HL-60/S4 (cell line): ENCODE measurements around the gene LAGE3.

Experiments
- in situ Hi-C: fragments of 300-500 bp; cut with MboI; formaldehyde crosslinking; loops from 2 replicates; pipeline ENCODE4 v1.14.3; 2022; ENCODE audit warnings: low sequenced_read_pairs

The LAGE3 gene, protein sequence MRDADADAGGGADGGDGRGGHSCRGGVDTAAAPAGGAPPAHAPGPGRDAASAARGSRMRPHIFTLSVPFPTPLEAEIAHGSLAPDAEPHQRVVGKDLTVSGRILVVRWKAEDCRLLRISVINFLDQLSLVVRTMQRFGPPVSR

DNA sequence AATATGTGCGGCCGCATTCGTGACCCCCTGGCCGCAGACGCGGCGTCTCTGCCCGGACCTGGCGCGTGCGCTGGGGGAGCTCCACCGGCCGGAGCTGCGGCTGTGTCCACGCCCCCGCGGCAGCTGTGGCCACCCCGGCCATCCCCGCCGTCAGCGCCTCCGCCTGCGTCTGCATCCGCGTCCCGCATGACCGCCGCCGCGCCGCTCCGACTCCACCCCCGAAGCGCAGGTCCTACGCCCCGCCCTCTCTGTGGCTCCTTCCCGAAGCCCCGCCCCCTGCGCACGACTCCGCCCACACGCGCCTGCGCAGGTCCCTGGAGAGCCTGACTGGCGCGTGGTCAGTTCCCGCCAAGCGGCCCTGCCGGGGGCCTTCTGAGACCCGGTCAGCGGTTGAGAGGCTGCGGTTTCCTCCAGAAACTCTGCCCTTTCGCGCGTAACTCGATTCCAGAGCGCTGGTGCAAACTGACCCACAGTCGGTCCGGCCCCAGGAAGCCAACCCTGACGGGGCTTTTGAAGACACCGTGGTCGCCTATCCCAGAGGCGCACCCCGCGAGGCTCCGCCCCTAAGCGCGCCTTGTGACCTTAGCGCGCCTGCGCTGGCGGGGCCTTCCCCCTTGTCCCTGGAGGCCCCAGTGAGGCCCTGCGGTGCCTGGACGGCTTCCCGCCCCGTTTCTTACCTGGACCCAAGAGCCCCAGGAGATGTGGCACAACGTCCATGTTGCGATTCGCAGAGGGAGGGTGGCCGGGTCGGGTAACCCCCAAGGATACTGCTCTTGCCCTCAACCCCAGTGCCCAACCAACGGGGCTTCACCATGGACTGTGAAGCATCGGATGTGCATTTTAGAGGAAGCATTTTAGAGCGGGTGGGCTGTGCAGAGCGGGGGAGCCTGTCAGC, at the start of gene LAGE3:
Gene LAGE3 (minus strand): TSS at position 554 of the 895 bp plus-strand sequence. CDS start 366 bp downstream, at position 188.
- in situ Hi-C loops = no loop called here

DNA sequence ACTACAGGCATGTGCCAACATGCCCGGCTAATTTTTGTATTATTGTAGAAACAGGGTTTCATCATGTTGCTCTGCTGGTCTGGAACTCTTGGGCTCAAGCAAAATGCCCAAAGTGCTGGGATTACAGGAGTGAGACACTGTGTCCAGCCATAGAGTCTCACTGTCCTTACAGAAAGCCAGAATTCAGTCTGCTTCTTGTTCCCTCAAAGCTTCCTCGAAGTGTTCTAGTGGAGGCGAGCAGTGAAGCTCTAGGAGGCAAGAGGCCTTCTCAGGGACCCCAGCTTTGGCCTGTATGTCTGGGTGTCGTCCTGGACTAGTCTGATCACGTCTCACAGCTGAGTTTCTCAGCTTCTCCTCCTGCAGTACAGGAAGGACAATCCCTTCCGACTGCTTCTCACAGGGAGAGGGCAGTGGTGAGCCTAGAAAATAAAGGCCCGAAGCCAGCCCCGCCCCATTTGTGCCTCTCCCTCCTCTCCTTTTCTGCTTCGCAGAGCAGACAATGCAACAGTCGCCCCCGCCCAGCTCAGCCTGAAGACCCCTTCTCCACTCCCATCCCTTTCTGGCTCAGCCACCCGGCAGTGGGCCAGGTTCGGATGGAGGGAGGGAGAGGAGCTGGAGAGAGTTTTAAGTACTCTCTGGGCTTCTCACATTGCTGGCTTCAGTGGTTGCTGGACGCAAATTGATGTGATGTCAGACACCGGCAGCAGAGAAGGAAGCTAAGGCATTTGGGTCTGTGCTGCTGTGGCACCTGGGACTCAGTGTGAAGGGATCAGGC, 48.0 kb upstream of the LAGE3 start:
- in situ Hi-C loops = loop anchor here (25.0 kb wide), 1 partner anchor 790 kb away; no protein-coding TSS in a partner anchor

- in situ Hi-C loops = loop anchor here (25.0 kb wide), 1 partner anchor 789 kb away; no protein-coding TSS in a partner anchor
Observed at GRCh38 chrX:154525606-154526490, 46.8 kb upstream of the LAGE3 start.

DNA sequence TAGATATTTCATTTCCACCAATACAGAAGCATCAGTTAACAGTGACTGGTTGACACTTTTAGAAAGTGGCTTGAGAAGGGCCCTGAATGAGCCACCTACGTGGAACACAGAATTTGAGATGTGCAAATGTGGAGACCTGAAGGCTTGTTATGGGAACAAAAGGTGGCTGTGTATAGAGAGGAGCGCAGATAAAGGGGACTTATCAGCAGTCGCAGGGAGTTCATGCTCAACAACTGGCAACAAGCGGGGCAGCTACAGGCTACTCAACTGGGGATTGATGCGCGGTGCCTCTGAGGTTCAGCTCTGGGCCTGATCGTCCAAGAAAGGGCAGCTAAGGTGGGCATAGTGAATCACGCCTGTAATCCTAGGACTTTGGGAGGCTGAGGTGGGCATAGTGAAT, 40.3 kb upstream of the LAGE3 start:
- in situ Hi-C loops = no loop called here

GRCh38 chrX:154517101-154517781, 38.2 kb upstream of the LAGE3 start:
- in situ Hi-C loops = no loop called here

- in situ Hi-C loops = no loop called here
Observed at GRCh38 chrX:154516656-154517100, 37.6 kb upstream of the LAGE3 start.

GRCh38 chrX:154515966-154516655, 37.0 kb upstream of the LAGE3 start, which contains the start of gene FAM3A:
FAM3A (minus strand) TSS chrX:154516232; CDS start chrX:154515772, 460 bp downstream.
- in situ Hi-C loops = no loop called here

- in situ Hi-C loops = no loop called here
Observed at GRCh38 chrX:154515090-154515965, 36.2 kb upstream of the LAGE3 start.

GRCh38 chrX:154513716-154514115, 34.6 kb upstream of the LAGE3 start:
- in situ Hi-C loops = no loop called here

- in situ Hi-C loops = no loop called here
Observed at GRCh38 chrX:154512879-154513553, 33.9 kb upstream of the LAGE3 start.

- in situ Hi-C loops = no loop called here
Observed at GRCh38 chrX:154511761-154512160, 32.7 kb upstream of the LAGE3 start.

DNA sequence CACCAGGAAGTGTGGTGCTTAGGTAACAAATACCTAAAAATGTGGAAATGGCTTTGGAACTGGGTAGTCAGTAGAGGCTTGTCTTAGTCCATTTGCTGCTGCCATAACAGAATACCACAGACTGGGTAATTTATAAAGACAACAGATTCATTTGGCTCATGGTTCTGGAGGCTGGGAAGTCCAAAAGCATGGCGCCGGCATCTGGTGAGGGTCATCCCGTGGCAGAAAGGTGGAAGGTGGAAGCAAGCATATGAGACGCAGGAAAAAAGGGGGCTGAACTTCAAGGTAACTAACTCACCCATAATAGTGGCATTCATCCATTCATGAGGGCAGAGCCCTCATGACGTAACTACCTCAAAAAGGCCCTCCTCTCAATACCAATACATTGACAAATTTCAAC, 30.4 kb upstream of the LAGE3 start:
- in situ Hi-C loops = no loop called here

DNA sequence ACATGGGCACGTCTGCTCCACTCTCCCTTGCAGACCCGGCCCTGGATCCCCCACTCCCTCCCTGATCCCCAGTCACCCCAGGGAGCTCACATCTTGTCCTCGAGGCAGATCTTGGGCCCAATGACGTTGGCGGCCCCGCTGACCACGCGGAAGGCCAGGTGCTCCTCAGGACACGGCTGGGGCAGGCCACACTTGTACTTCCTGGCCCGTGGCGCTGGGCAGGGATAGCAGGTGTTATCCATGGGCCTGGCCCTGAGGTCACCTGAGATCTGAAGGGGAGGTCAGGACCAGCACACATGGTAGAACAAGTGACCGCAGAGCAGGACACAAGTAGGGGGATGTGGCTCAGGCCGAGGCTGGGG, 29.3 kb upstream of the LAGE3 start:
- in situ Hi-C loops = no loop called here

DNA sequence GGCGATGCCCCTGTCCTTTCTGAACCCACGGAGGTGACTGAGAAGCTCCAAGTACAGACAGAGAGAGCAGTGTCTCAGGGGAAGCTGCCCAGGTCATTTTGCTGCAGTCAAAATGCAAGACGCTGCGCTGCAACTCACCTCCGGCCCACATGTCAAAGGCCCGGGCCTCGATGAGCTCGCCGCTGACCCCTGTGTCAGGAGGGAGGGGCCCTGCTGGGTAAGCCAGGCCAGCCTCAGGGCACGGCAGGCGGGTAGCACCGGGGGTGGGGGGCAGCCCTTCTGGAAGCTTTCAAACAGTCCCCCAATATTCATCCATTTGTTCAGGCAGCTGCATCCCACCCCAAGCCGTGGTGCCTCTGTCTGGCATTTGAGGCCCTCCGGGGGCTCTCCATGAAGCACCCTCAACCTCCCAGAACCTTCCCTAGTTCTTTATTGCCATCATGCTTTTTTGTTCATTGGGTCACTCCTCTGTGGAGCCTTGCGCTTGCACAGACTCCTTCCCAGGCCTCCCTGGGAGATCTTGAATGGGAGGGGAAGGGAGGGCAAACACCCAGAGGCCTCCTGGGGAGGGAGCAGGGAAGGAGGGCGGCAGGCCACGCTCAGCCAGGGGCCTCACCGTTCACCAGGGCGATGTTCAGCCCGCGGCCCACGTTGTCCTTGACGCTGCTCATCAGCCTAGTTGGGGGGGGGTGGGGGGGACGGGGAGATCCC, 28.7 kb upstream of the LAGE3 start:
- in situ Hi-C loops = no loop called here

GRCh38 chrX:154506483-154507332, 27.6 kb upstream of the LAGE3 start:
- in situ Hi-C loops = no loop called here

- in situ Hi-C loops = no loop called here
Observed at GRCh38 chrX:154505734-154506133, 26.7 kb upstream of the LAGE3 start.
